GM12891 (cell line): ENCODE results near the gene SLCO4A1.

Experiments
- PAX5 ChIP-seq: IDR thresholded peaks from 2 replicates; pipeline ENCODE4 v1.6.1; 2011; ENCODE audit warnings: low read length, moderate library complexity, mild to moderate bottlenecking; ENCODE audit not compliant: insufficient read depth, severe bottlenecking
- POLR2A ChIP-seq: IDR thresholded peaks from 2 replicates; pipeline ENCODE4 v1.6.1; 2011; ENCODE audit warnings: low read depth, low read length, control low read depth
- POLR2AphosphoS5 ChIP-seq: IDR thresholded peaks from 2 replicates; pipeline ENCODE4 v1.6.1; 2011; ENCODE audit warnings: low read depth, low read length, control low read depth
- POU2F2 ChIP-seq: IDR thresholded peaks from 2 replicates; pipeline ENCODE4 v1.6.1; 2011; ENCODE audit warnings: low read depth, mild to moderate bottlenecking, control low read depth, low read length, moderate library complexity

GRCh38 chr20:62678553-62678952, 36.2 kb downstream of the SLCO4A1 start:
- TF ChIP-seq POLR2AphosphoS5 = no peak
- no peak for TF ChIP-seq POLR2A
- no peak for TF ChIP-seq POU2F2
- no peak for TF ChIP-seq PAX5
